ENCODE measurements around the gene FARS2. TPM values are rescaled to one million over a fixed set of nuclear protein-coding genes. Genes with fewer than 3 reads are reported as not detected.

The FARS2 gene
- total RNA-seq, 4 donors from 2014 or later, result 10.6 to 24.9 (median 15.2) TPM

DNA sequence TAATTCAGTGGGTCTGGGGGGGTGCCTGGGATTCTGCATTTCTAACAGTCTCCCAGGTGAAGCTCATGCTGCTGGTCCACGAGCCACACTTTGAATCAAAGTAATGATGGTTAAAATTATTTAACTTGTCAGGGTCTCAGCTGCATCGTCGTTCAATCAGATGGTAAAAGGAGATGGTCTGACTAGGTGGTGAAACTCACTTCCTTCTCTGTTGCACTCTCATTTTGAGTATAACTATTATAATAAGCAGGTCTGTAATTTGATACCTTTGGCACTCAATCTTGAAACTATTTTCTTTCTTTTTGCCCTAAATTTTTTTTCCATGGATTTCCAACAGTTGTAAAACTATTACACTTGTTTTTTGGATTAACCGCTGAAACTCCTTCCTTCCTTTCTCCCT, 292.5 kb downstream of the FARS2 start:
- no peaks in the 10 kb centered on the region for H3K27me3 ChIP-seq
- no peaks in the 10 kb centered on the region for H3K4me1 ChIP-seq
- no peak overlapping the region for H3K27ac ChIP-seq (replicated peaks in 1 of 4)
- H3K9me3 ChIP-seq, result peaks cover 0 to 15% (median 9%) of the 10 kb centered on the region in 4 donors
- no peak overlapping the region for H3K4me3 ChIP-seq
- 58% methylated on average over 4 of the region's 4 CpGs for WGBS
- DNase-seq (ENCODE audit: extremely low spot score), result no peak
- intact Hi-C loops (cut with DNase I), result no loop called here
- H3K36me3 ChIP-seq, result peaks cover 0 to 6% (median 0%) of the 10 kb centered on the region in 4 donors
- TF ChIP-seq POLR2AphosphoS5 (IDR thresholded peaks at IDR 0.05) (no peak), EP300 (IDR thresholded peaks at IDR 0.05) (no peak), POLR2A (IDR thresholded peaks at IDR 0.05; ENCODE audit: low read depth) (no peak)
- TF ChIP-seq, protein P1, sequence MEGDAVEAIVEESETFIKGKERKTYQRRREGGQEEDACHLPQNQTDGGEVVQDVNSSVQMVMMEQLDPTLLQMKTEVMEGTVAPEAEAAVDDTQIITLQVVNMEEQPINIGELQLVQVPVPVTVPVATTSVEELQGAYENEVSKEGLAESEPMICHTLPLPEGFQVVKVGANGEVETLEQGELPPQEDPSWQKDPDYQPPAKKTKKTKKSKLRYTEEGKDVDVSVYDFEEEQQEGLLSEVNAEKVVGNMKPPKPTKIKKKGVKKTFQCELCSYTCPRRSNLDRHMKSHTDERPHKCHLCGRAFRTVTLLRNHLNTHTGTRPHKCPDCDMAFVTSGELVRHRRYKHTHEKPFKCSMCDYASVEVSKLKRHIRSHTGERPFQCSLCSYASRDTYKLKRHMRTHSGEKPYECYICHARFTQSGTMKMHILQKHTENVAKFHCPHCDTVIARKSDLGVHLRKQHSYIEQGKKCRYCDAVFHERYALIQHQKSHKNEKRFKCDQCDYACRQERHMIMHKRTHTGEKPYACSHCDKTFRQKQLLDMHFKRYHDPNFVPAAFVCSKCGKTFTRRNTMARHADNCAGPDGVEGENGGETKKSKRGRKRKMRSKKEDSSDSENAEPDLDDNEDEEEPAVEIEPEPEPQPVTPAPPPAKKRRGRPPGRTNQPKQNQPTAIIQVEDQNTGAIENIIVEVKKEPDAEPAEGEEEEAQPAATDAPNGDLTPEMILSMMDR (IDR thresholded peaks at IDR 0.05), result no peak

DNA sequence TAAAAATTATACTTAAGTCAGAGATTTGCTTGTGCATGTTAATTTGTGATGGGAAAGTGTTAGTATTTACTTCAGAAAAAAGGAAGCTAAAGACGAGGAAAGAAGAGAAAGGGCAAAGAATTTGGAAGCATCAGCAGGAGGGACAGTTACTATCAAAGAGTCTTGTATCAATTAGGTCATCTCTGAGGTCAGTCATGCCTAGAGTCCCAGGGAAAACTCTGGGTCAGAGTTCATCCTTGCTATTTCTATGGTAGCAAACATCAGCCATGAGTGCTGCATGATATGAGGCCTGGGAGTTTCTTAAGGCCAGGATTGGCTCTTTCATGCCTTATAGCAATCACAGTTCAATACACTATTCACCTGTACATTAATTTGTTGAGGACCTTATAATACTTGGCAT, 292.9 kb downstream of the FARS2 start:
- peaks cover 0 to 15% (median 9%) of the 10 kb centered on the region in 4 donors for H3K9me3 ChIP-seq
- no peaks in the 10 kb centered on the region for H3K27me3 ChIP-seq
- DNase-seq (ENCODE audit: extremely low spot score), result no peak
- H3K4me3 ChIP-seq, result no peak overlapping the region
- WGBS, result 76% methylated on average over 1 of the region's 1 CpG
- intact Hi-C loops (cut with DNase I), result no loop called here
- TF ChIP-seq POLR2A (IDR thresholded peaks at IDR 0.05; ENCODE audit: low read depth) (no peak), POLR2AphosphoS5 (IDR thresholded peaks at IDR 0.05) (no peak), EP300 (IDR thresholded peaks at IDR 0.05) (no peak)
- TF ChIP-seq, protein P1 (IDR thresholded peaks at IDR 0.05), result no peak
- H3K27ac ChIP-seq (replicated peaks in 1 of 4), result no peak overlapping the region
- H3K36me3 ChIP-seq, result peaks cover 0 to 6% (median 0%) of the 10 kb centered on the region in 4 donors
- H3K4me1 ChIP-seq, result no peaks in the 10 kb centered on the region

DNA sequence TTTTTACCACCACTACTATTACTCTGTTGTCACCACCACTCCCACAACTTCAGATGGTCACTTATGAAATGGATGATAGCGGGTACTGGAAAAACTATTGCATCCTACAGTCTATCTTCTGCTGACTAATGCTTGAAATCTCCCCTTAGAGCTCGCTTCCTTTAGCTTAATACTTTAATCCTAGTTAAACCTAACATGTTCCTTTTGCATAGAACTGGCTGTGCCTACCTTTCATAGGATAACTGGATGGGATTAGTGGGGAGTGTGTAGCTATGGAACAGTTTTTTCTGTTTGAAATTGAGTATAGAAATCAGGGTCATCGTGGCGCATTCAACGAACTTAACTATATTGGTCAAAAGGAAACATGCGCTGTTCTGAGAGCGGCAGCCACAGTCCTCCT, 294.7 kb downstream of the FARS2 start:
- H3K4me1 ChIP-seq, result no peaks in the 10 kb centered on the region
- TF ChIP-seq POLR2AphosphoS5 (IDR thresholded peaks at IDR 0.05) (no peak), EP300 (IDR thresholded peaks at IDR 0.05) (no peak), POLR2A (IDR thresholded peaks at IDR 0.05; ENCODE audit: low read depth) (no peak)
- TF ChIP-seq, protein P1 (IDR thresholded peaks at IDR 0.05), result no peak
- H3K27me3 ChIP-seq, result no peaks in the 10 kb centered on the region
- H3K36me3 ChIP-seq, result no peaks in the 10 kb centered on the region
- no peak overlapping the region for H3K4me3 ChIP-seq
- 97% methylated on average over 7 of the region's 7 CpGs for WGBS
- H3K27ac ChIP-seq (replicated peaks in 1 of 4), result no peak overlapping the region
- no peak for DNase-seq (ENCODE audit: extremely low spot score)
- peaks cover 0 to 4% (median under 1%) of the 10 kb centered on the region in 4 donors for H3K9me3 ChIP-seq
- intact Hi-C loops (cut with DNase I), result no loop called here

DNA sequence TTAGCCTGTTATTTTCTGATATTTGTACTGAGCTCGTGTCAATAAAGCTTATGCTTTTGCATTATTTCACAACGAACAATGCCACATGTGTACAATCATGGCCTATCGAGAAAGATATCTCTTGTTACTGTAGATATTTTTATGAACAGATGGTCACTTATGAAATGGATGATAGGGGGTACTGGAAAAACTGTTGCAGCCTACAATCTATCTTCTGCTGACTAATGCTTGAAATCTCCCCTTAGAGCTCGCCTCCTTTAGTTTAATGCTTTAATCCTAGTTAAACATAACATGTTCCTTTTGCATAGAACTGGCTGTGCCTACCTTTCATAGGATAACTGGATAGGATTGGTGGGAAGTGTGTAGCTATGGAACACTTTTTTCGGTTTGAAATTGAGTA, 296.2 kb downstream of the FARS2 start:
- Histone ChIP-seq H3K27me3 (no peaks in the 10 kb centered on the region), H3K36me3 (no peaks in the 10 kb centered on the region), H3K4me1 (no peaks in the 10 kb centered on the region), H3K9me3 (no peaks in the 10 kb centered on the region), H3K27ac (replicated peaks in 1 of 4) (no peak overlapping the region), H3K4me3 (no peak overlapping the region)
- TF ChIP-seq, protein P1 (IDR thresholded peaks at IDR 0.05), result no peak
- TF ChIP-seq POLR2A (IDR thresholded peaks at IDR 0.05; ENCODE audit: low read depth) (no peak), EP300 (IDR thresholded peaks at IDR 0.05) (no peak), POLR2AphosphoS5 (IDR thresholded peaks at IDR 0.05) (no peak)
- 92% methylated on average over 5 of the region's 5 CpGs for WGBS
- intact Hi-C loops (cut with DNase I), result no loop called here
- DNase-seq (ENCODE audit: extremely low spot score), result no peak

DNA sequence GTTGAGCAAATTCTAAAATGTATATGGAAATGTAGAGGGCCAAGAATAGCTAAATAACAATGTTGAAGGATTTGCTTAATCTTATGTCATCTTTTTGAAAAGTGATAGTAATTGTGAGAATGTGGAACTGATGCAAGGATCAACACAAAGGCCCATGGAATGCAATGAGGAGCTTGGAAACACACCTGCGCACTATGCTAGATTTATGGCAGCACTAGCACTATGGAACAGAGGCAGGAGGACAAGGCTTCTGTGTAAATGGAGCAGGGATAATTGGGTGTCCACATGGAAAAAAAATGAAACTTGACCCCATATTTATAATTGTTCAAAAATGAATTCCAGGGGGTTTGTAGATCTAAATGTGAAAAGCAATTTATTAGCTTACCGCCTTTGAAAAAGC, 298.3 kb downstream of the FARS2 start:
- TF ChIP-seq, protein P1 (IDR thresholded peaks at IDR 0.05), result no peak
- TF ChIP-seq POLR2A (IDR thresholded peaks at IDR 0.05; ENCODE audit: low read depth), result no peak
- no peak for TF ChIP-seq POLR2AphosphoS5 (IDR thresholded peaks at IDR 0.05)
- no peak for TF ChIP-seq EP300 (IDR thresholded peaks at IDR 0.05)
- no peak overlapping the region for H3K27ac ChIP-seq (replicated peaks in 1 of 4)
- WGBS, result 97% methylated on average over 2 of the region's 2 CpGs
- no peak for DNase-seq (ENCODE audit: extremely low spot score)
- H3K27me3 ChIP-seq, result no peaks in the 10 kb centered on the region
- H3K36me3 ChIP-seq, result no peaks in the 10 kb centered on the region
- H3K4me1 ChIP-seq, result peaks cover 0 to 2% (median under 1%) of the 10 kb centered on the region in 4 donors
- no peak overlapping the region for H3K4me3 ChIP-seq
- no peaks in the 10 kb centered on the region for H3K9me3 ChIP-seq
- intact Hi-C loops (cut with DNase I), result no loop called here
